Memory B cell (primary cell): ENCODE results near the gene DMRTA2.
A peak's percentile ranks its signal among the peaks of the same experiment; 100 is the strongest.

Experiments used
- ATAC-seq: fragments of 150-1000 bp; cut with Tn5 transposase; 2 replicates; pipeline ENCODE4 v1.10.0; 2021; ENCODE audit warnings: low read depth, mild to moderate bottlenecking, moderate library complexity
- DNase-seq, 2 donors: peaks; one replicate each; pipeline ENCODE4 v3.0.0; 2022; ENCODE audit warnings: low spot score in 2 of 2
- H3K27ac Mint-ChIP-seq: one replicate; pipeline ENCODE4 v1.8.0; 2022; ENCODE audit warnings: mild to moderate bottlenecking, moderate library complexity, mixed read lengths
- H3K27me3 Mint-ChIP-seq: one replicate; pipeline ENCODE4 v1.8.0; 2022; ENCODE audit warnings: mixed read lengths
- H3K36me3 Mint-ChIP-seq: one replicate; pipeline ENCODE4 v1.8.0; 2022; ENCODE audit warnings: mild to moderate bottlenecking, mixed read lengths
- H3K4me1 Mint-ChIP-seq: one replicate; pipeline ENCODE4 v1.8.0; 2022; ENCODE audit warnings: mixed read lengths
- H3K4me3 Mint-ChIP-seq: one replicate; pipeline ENCODE4 v1.8.0; 2022; ENCODE audit warnings: mild to moderate bottlenecking, moderate library complexity, mixed read lengths
- H3K9me3 Mint-ChIP-seq: one replicate; pipeline ENCODE4 v1.8.0; 2022; ENCODE audit warnings: mixed read lengths

DMRTA2 gene

DNA sequence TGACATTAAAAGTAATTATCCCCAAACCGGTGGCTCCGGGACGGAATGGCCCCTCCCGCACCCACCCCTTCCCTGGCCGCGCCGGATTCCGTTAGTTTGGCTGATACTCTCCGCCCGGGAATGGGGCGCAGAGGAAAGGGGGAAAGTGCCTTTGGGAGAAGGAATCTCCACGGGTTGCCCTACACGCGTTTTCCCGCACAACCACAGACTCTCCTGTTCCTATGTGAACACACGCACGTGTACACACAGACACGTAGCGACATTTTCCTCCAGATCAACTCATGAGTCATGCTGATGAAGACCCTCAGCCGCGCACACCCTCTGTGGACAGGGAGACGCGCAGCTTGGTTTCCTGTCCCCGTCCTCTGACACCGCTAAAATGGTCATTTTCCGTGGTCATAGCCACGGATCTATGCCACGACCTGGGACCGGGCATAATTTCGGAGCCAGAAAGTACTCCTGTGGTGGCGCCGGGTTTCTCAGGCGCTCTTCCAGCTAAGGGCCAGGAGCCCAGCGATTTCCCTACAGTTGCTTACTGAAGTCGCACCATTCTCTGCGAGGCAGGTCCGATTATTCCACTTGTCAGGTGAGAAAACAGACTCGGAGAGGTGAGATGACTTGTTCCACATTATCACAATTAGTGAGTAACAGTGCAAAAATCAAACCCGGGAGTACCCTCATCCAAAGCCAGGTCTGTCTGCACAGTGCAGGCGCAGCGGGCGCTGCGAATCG, 4.0 kb upstream of the DMRTA2 start:
- ATAC-seq, result no peak
- no peak for DNase-seq

DNA sequence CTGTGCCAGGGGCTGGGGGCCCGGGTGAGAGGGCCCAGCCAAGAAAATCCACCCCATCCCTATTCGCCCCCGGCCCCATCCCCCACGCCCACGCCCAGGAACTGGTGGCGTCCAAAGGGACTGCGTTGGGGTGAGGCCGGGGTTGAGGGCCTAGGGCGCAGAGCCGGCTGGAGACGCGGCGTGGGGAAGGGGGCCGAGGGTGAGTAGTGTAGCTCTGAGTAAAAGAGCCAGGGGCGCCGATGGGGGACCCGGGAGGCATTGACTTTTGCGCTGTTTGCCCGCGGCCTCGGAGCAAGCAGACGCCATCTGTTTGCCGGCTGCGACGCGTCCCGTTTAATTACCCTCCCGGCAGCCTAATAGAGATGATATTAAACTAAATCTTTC, 3.5 kb upstream of the DMRTA2 start:
- H3K9me3 Mint-ChIP-seq, result no peaks in the 10 kb centered on the region
- no peak overlapping the region for H3K4me3 Mint-ChIP-seq
- H3K4me1 Mint-ChIP-seq, result peaks cover 14% of the 10 kb centered on the region

More for the DNA sequence above, 4.0 kb upstream of the DMRTA2 start:
- H3K27me3 Mint-ChIP-seq, result peaks cover 50% of the 10 kb centered on the region
- H3K9me3 Mint-ChIP-seq, result no peaks in the 10 kb centered on the region
- H3K4me1 Mint-ChIP-seq, result peaks cover 14% of the 10 kb centered on the region
- H3K36me3 Mint-ChIP-seq, result peaks cover 4% of the 10 kb centered on the region
- H3K4me3 Mint-ChIP-seq, result no peak overlapping the region
- peak overlapping the region; percentile 72 for H3K27ac Mint-ChIP-seq

DNA sequence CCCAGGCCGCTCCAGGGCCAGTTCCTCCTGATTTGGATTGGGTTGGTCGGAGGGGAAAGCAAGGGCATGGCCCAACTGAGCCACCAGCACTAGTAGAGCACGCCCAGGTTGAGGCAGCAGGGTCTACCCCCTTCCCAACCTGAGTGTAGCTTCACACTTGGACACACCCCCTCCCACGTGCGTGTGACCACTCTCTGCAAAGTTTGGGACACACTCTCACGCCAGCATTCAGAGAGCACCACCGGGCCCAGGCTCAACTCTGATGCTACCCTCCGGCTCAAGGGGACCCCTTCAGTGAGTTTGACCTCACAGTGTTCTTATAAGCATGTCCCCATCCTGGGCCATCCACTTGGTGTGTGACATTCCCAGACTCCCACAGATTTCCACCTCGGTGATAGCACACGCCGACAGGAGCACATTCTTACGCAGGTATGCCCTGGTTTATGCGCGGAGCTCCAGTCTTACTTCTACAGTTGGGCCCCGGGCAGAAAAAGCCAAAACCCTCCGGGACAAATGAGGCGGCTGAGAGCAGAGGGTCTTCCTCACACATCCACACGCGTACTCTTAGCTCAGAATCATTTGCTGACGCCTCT, 3.0 kb upstream of the DMRTA2 start:
- peaks cover 14% of the 10 kb centered on the region for H3K4me1 Mint-ChIP-seq
- H3K27me3 Mint-ChIP-seq, result peaks cover 54% of the 10 kb centered on the region
- no peak overlapping the region for H3K4me3 Mint-ChIP-seq
- no peak overlapping the region for H3K27ac Mint-ChIP-seq
- ATAC-seq (no peak), DNase-seq (no peak)
- H3K9me3 Mint-ChIP-seq, result no peaks in the 10 kb centered on the region
- H3K36me3 Mint-ChIP-seq, result peaks cover 7% of the 10 kb centered on the region

More for the DNA sequence above, 3.5 kb upstream of the DMRTA2 start:
- no peak for DNase-seq
- Mint-ChIP-seq H3K27ac (no peak overlapping the region), H3K36me3 (peaks cover 6% of the 10 kb centered on the region), H3K27me3 (peaks cover 53% of the 10 kb centered on the region)
- ATAC-seq, result no peak

DNA sequence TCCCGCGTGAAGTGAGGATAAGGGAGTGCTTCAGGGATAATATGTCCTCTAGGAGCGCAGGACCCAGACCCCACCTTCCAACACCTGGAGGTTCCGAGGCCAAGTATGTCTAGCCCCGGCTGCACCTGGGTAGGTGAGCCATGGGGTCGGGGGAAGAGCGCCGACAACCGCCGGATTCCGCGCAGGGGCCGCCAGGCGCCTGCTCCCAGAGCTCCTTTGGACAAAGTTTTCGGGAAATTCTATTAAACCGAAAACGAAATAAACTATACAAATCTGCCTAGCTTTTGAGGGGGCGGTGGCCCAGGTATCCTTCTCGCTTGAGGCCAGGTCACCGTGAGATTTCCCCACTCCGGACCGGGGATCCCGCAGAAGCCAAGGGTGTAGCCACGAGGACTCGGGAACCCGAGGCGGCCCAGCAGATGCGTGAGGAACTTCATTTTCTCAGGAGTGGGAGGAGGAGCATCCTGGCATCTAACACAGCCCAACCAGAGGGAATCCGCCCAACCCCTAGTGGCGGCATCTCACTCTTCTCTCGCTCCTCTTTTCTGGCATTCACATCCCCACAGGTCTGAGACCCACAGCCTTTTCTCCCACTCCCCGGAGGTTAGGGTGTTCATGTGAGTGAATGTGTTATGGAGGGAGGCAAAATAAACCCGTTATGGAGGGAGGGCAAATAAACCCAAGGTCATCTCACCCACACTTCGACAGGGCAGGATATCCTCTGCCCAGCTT, 2.3 kb upstream of the DMRTA2 start:
- ATAC-seq, result no peak
- Mint-ChIP-seq H3K4me3 (no peak overlapping the region), H3K4me1 (peaks cover 15% of the 10 kb centered on the region), H3K27me3 (peaks cover 49% of the 10 kb centered on the region), H3K36me3 (peaks cover 7% of the 10 kb centered on the region), H3K27ac (no peak overlapping the region), H3K9me3 (no peaks in the 10 kb centered on the region)
- DNase-seq, result no peak

DNA sequence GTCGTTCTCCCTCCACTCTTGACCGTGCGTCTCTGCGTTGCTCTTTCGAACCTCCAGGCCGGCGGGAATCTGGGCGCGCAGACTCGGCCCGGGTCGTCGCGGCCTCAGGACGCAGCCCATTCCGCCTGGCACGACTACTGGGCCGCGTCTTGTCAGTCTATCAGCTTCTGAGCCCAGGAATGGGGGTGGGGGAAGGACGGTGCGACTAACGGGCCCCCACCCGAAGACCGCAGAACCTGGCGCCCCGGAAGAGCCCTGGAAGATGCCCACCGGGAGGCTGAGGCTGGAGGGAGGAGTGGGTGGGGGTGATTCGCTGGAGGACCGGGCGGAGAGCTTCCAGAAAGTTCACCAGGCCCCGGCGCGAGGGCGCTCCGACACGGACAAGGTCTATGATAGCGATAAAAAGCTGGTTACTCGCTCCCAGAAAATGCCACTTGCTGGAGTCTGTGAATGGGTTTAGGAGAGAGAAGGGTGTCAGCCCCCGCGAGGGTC, 1.7 kb upstream of the DMRTA2 start:
- peaks cover 50% of the 10 kb centered on the region for H3K27me3 Mint-ChIP-seq
- H3K9me3 Mint-ChIP-seq, result no peaks in the 10 kb centered on the region
- peak overlapping the region; percentile 63 for H3K4me3 Mint-ChIP-seq
- ATAC-seq (no peak), DNase-seq (no peak)
- H3K27ac Mint-ChIP-seq, result peak overlapping the region; percentile 6
- H3K4me1 Mint-ChIP-seq, result peaks cover 20% of the 10 kb centered on the region
- H3K36me3 Mint-ChIP-seq, result peaks cover 7% of the 10 kb centered on the region

DNA sequence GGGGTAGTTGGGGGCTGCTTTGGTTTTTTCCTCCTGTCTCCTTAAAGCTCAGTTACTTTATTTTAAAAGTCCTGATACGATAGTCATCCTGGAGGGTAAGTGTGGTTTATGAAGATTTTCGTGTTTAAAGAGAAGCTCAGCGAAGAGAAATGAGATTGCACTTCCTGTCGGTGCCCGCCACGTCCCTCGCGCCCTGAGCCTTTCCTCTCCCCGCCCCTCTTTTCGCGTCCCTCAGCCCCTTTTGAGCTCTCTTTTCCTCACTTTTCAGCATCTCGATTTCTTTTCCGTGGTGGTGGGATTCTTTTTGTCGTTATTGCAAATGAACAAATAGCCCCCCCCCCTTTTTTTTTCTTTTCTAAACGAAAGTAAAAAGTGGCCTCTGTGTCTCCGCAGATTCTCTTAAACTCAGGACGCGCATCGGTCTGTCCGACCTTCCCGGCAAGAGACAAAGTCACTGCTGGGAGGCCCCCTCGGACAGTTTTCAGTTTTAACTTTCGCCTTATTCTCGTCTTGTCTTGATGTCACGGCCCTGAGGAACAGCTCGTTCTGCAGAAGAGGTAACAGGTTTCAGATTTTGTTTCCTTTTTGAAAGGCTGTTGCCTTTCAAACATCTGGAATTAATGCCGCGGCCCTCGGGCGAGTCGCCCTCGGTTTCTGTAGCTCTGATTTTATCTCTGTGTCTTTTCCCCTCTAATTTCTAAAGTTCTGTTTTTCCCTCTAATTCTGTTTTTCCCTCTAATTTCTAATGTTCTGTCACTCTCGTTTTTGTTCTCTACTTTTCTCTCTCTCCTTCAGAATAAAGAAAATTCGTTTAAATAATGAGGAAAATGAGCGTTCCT, 1.0 kb upstream of the DMRTA2 start:
- Mint-ChIP-seq H3K27me3 (peaks cover 52% of the 10 kb centered on the region), H3K4me3 (peak overlapping the region; percentile 63), H3K27ac (peak overlapping the region; percentile 6), H3K36me3 (peaks cover 8% of the 10 kb centered on the region), H3K9me3 (no peaks in the 10 kb centered on the region), H3K4me1 (peaks cover 23% of the 10 kb centered on the region)
- ATAC-seq (no peak), DNase-seq (no peak)

DNA sequence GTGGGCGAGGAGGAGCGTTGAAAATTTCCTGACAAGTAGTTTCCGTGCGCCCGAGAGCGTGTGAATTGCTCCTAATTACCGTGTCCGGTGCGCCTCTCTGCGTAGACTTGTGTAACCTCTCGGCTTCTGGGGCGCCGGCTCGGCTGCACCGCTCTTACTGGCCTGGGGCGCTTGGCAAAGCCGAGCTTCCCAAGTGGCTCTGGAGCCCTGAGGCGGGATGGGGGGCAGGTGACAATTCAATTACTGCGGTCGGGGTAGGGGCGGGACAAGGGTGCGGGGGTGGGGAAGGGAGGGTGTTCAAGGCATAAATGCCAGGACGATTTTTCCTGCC, 392 bp upstream of the DMRTA2 start:
- ATAC-seq (no peak), DNase-seq (no peak)
- no peaks in the 10 kb centered on the region for H3K9me3 Mint-ChIP-seq
- H3K27me3 Mint-ChIP-seq, result peaks cover 52% of the 10 kb centered on the region
- H3K27ac Mint-ChIP-seq, result no peak overlapping the region
- peaks cover 23% of the 10 kb centered on the region for H3K4me1 Mint-ChIP-seq
- peak overlapping the region; percentile 43 for H3K4me3 Mint-ChIP-seq
- H3K36me3 Mint-ChIP-seq, result peaks cover 8% of the 10 kb centered on the region

DNA sequence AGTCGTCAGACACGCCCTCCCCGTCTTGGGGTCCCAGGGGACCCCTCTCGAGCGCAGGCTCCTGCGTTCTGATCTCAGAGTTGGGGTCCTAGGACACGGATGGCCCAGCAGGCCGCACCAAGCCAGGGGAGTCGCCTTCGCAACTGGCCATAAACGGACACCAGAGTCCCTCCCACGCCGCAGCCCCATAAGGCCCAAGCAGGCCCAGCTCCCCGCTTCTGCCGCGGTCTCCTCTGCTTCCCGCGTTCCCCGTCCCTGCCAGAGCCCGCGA, 633 bp downstream of the DMRTA2 start:
- H3K4me1 Mint-ChIP-seq, result peaks cover 20% of the 10 kb centered on the region
- DNase-seq (no peak), ATAC-seq (no peak)
- H3K4me3 Mint-ChIP-seq, result no peak overlapping the region
- H3K27ac Mint-ChIP-seq, result no peak overlapping the region
- no peaks in the 10 kb centered on the region for H3K9me3 Mint-ChIP-seq
- peaks cover 6% of the 10 kb centered on the region for H3K36me3 Mint-ChIP-seq
- peaks cover 46% of the 10 kb centered on the region for H3K27me3 Mint-ChIP-seq

DNA sequence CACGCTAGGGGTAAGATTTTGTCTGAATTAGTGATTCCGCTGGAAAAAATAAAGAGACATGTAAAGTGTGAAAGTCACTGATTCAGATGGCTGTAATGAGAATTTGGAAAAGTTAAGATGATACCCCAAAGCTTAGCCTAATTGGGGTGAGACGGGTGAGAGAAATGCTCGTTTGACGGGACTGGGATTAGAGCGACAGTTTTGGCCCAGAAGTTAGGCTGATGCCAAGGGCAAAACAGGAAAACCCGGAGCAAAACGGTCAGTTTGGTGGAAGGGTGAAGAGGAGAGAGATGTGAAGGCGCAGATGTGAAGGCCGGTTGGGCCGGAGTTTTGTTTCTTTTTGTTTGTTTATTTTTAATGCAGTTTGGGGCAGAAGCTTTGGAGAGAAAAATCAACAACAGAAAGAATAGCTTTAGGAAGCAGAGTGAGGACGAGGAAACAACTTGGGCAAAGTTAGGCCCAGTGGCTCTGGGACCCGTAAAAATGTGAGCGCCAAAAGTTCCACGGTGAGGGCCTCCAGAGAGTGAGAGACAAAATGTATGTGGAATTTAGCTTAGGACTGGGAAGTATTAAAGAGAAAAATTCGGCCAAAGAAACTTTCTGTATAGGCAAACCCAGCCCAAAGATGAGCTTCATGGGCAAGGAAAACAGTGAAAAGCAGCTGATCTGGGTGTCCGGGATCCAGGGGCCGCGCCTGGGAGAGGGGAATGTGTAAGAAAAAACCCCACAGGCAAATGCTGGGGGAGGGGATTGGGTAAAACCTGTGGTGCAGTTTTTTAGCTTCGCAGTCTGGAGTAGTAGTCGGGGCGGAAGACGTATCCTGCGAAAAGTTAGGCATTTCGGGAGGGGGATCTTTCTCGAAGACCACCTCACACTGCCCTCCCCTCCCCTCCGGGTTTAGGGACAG, 1.2 kb downstream of the DMRTA2 start:
- peaks cover 43% of the 10 kb centered on the region for H3K27me3 Mint-ChIP-seq
- peaks cover 6% of the 10 kb centered on the region for H3K36me3 Mint-ChIP-seq
- DNase-seq (no peak), ATAC-seq (no peak)
- H3K9me3 Mint-ChIP-seq, result no peaks in the 10 kb centered on the region
- no peak overlapping the region for H3K27ac Mint-ChIP-seq
- peaks cover 20% of the 10 kb centered on the region for H3K4me1 Mint-ChIP-seq
- H3K4me3 Mint-ChIP-seq, result peak overlapping the region; percentile 2

DNA sequence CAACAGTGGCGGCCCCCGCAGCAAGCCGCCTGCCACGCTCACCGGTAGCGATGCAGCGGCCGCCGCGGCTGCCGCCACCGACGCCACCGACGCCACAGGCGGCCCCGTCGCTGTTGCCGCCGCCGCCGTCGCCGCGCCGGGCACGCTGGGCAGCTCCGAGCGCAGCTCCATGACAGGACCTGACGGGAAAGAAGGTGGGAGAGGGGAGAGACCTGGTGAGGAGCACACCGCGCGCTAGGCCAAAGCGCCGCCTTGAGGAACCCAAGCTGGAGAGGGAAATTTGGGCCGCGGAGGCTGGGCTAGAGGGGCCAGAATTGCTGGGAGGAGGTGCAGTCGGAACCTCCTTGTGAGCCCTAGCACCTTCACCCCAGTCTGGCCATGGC, 1.9 kb downstream of the DMRTA2 start:
- DNase-seq, result no peak
- peaks cover 8% of the 10 kb centered on the region for H3K36me3 Mint-ChIP-seq
- no peak for ATAC-seq
- H3K4me3 Mint-ChIP-seq, result no peak overlapping the region
- peaks cover 2% of the 10 kb centered on the region for H3K9me3 Mint-ChIP-seq
- peaks cover 22% of the 10 kb centered on the region for H3K4me1 Mint-ChIP-seq
- H3K27me3 Mint-ChIP-seq, result peaks cover 44% of the 10 kb centered on the region
- no peak overlapping the region for H3K27ac Mint-ChIP-seq

DNA sequence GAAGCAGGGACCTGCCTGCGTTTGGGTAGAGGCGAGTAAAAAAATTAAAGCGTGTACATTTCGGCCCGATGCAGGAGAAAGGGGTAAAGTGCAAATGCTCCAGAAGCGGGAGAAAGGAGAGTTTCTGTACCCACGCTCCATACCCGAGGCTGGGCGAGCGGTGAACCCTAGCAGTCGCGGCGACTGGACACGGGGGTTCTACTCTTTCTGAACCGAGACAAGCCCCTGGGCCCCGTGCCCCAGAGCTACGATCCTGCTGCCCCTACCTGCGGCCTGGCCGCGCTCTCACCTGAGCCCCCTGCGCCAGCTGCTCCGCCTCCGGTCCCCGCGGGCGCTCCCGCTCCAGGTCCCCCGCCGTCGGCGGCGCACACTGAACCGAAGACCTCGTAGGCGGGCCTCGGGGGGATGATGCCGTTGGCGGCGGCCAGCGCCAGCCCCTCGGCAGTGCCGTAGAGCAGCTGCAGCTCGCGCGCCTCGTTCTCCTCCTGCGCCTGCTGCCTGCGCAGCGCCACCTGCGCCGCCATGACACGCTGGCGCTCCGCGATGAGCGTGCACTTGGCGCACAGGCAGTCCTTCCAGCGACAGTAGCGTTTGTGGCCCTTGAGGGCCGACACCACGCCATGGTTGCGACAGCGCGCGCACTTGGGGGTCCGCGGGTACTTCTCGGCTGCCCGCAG, 2.4 kb downstream of the DMRTA2 start:
- DNase-seq (no peak), ATAC-seq (no peak)
- Mint-ChIP-seq H3K9me3 (peaks cover 2% of the 10 kb centered on the region), H3K36me3 (peaks cover 8% of the 10 kb centered on the region), H3K27me3 (peaks cover 39% of the 10 kb centered on the region), H3K4me3 (peak overlapping the region; percentile 45), H3K4me1 (peaks cover 22% of the 10 kb centered on the region), H3K27ac (peak overlapping the region; percentile 81)

DNA sequence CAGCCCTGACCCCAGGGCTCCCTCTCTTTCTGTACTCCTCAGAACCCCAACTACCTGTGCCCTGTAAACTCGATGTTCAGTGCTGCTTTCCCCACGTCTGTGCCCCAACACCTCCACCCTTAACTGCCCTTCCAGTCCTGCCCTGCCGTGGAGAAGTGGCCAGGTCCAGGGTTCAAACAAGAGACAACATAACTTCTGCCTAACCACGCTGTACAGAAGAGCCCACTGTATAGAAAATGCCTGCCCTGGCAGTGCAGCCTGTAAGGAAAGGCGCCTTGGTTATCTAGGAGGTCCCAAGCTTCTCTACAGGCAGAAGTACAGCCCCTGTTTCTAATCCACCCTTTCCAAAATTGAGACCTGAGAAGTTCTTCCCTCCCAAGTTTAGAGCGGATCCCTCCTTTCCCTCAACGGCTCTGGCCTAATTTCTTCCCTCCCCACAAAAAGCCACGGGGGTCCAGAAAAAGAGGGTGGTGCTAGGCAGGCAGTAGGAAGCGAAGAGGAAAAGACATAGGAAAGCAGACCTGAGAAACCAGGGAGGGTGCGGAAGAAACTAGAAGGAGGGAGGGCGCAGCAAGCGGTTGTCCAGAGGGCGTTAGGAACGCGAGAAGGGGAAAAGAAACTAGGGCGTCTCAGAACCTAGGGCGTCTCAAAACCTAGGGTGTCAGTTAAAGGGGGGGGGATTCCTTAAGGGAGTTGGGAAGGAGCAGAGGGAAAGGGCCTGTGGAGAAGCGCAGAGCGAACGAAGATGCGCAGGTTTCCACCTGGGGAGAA, 3.2 kb downstream of the DMRTA2 start:
- no peak for ATAC-seq
- Mint-ChIP-seq H3K27ac (peak overlapping the region; percentile 81), H3K4me1 (peaks cover 22% of the 10 kb centered on the region), H3K4me3 (peak overlapping the region; percentile 45), H3K9me3 (peaks cover 2% of the 10 kb centered on the region), H3K36me3 (peaks cover 8% of the 10 kb centered on the region), H3K27me3 (peaks cover 38% of the 10 kb centered on the region)
- DNase-seq, result no peak
